Gastrocnemius medialis (tissue), 4 donors: Measurements from ENCODE around the gene MEF2C. TPM values are rescaled to one million over a fixed set of nuclear protein-coding genes. Genes with fewer than 3 reads are reported as not detected.

ENCODE experiments used
- ATAC-seq, 2 donors: fragments of 150-250 bp; one replicate each; pipeline ENCODE4 v1.9.1; 2016
- DNase-seq, 2 donors: peaks; one replicate each; pipeline ENCODE4 v3.0.0-alpha.2; 2019
- H3K27ac ChIP-seq, 4 donors: fragments of 200-600 bp; sonication (generic); 1 replicate in 1 of 4; 2 replicates in 3 of 4; pipeline ENCODE4 v1.5.1; 2016 to 2018; ENCODE audit warnings: mild to moderate bottlenecking in 2 of 4, moderate library complexity in 1 of 4
- H3K27me3 ChIP-seq, 3 donors: fragments of 200-600 bp; sonication (generic) in 2 of 3; 1 replicate in 1 of 3; 2 replicates in 2 of 3; pipeline versions ENCODE4 v1.5.1 to v1.6.0; 2016 to 2019; ENCODE audit warnings: mild to moderate bottlenecking in 1 of 3, moderate library complexity in 1 of 3
- H3K36me3 ChIP-seq, 2 donors: fragments of 200-600 bp; sonication (generic) in 1 of 2; one replicate each; pipeline ENCODE4 v1.5.1; 2017 to 2018
- H3K4me1 ChIP-seq, 2 donors: fragments of 200-600 bp; sonication (generic) in 1 of 2; one replicate each; pipeline ENCODE4 v1.5.1; 2016 to 2017; ENCODE audit warnings: mild to moderate bottlenecking in 2 of 2
- H3K4me3 ChIP-seq, 4 donors: fragments of 200-600 bp; sonication (generic) in 3 of 4; 1 replicate in 1 of 4; 2 replicates in 3 of 4; pipeline ENCODE4 v1.5.1; 2016 to 2019; ENCODE audit warnings: mild to moderate bottlenecking in 2 of 4
- H3K9me3 ChIP-seq, 3 donors: fragments of 200-600 bp; sonication (generic) in 2 of 3; 1 replicate in 1 of 3; 2 replicates in 2 of 3; pipeline ENCODE4 v1.5.1; 2016 to 2019
- CTCF ChIP-seq, 5 experiments: fragments of 450-650 bp in 3 of 5; fragments of 200-600 bp in 2 of 5; sonication (generic) in 2 of 5; IDR thresholded peaks in 4 of 5; conservative IDR thresholded peaks in 1 of 5; 1 replicate in 4 of 5; 2 replicates in 1 of 5; pipeline ENCODE4 v1.5.1; 2016 to 2019; ENCODE audit warnings: antibody characterized with exemption in 5 of 5, mild to moderate bottlenecking in 3 of 5, moderate library complexity in 3 of 5
- POLR2A ChIP-seq, 2 donors: fragments of 450-650 bp; IDR thresholded peaks; one replicate each; pipeline ENCODE4 v1.6.1; 2017; ENCODE audit warnings: antibody characterized with exemption in 2 of 2, mild to moderate bottlenecking in 2 of 2, moderate library complexity in 2 of 2
- in situ Hi-C, 4 donors: fragments of 200-750 bp; cut with MboI; loops; one replicate each; pipeline versions ENCODE4 v1.15.0 to v1.8.0; 2017; ENCODE audit warnings: low sequenced_read_pairs in 4 of 4
- intact Hi-C: fragments of 100-400 bp; cut with DNase I; formaldehyde crosslinking; loops from one replicate; pipeline ENCODE4 v1.15.1; 2023; ENCODE audit warnings: low total_unique reads
- total RNA-seq, 4 donors: library from RNA; depleted of rRNA; stranded (reverse); fragments of >200 nt; gene quantifications; one replicate each; pipeline versions ENCODE4 v1.1.0 to v1.2.3, GENCODE V29; 2016

The MEF2C gene
- total RNA-seq, 4 donors from 2014 or later = 63.8 to 192 (median 128) TPM

- intact Hi-C loops = no loop called here
- no peak overlapping the region for H3K4me3 ChIP-seq
- no peak for TF ChIP-seq CTCF (IDR thresholded peaks at IDR 0.05 in 4 of 5, conservative IDR thresholded peaks at IDR 0.05 in 1 of 5)
- no peak for TF ChIP-seq POLR2A (IDR thresholded peaks at IDR 0.05)
These were observed 211.2 kb downstream of the MEF2C start for GRCh38 chr5:88671505-88672499.

GRCh38 chr5:88671106-88671504, 211.9 kb downstream of the MEF2C start:
- intact Hi-C loops (no loop called here), in situ Hi-C loops (loop anchor here in 2 of 4 donors (10.0 kb wide), 2 partner anchors 526 to 896 kb away; no protein-coding TSS in a partner anchor)
- no peak for DNase-seq
- Histone ChIP-seq H3K4me3 (no peak overlapping the region), H3K4me1 (peaks cover 14 to 22% of the 10 kb centered on the region in 2 donors), H3K27me3 (peaks cover 100% of the 10 kb centered on the region in 3 donors), H3K9me3 (no peaks in the 10 kb centered on the region), H3K36me3 (no peaks in the 10 kb centered on the region), H3K27ac (no peak overlapping the region)
- TF ChIP-seq POLR2A (IDR thresholded peaks at IDR 0.05) = no peak
- TF ChIP-seq CTCF (IDR thresholded peaks at IDR 0.05 in 4 of 5, conservative IDR thresholded peaks at IDR 0.05 in 1 of 5) = no peak
- no peak for ATAC-seq

More at GRCh38 chr5:88671505-88672499, 211.2 kb downstream of the MEF2C start:
- H3K27ac ChIP-seq = no peak overlapping the region
- DNase-seq = no peak
- H3K36me3 ChIP-seq = no peaks in the 10 kb centered on the region
- in situ Hi-C loops = loop anchor here in 2 of 4 donors (10.0 kb wide), 2 partner anchors 527 to 897 kb away; no protein-coding TSS in a partner anchor
- H3K9me3 ChIP-seq = no peaks in the 10 kb centered on the region
- H3K4me1 ChIP-seq = peaks cover 14 to 21% of the 10 kb centered on the region in 2 donors
- peaks cover 99 to 100% (median 99%) of the 10 kb centered on the region in 3 donors for H3K27me3 ChIP-seq
- no peak for ATAC-seq

GRCh38 chr5:88670461-88670860, 212.5 kb downstream of the MEF2C start:
- ATAC-seq (no peak), DNase-seq (no peak)
- Histone ChIP-seq H3K27me3 (peaks cover 100% of the 10 kb centered on the region in 3 donors), H3K4me3 (no peak overlapping the region), H3K36me3 (no peaks in the 10 kb centered on the region), H3K4me1 (peaks cover 12 to 22% of the 10 kb centered on the region in 2 donors), H3K27ac (no peak overlapping the region), H3K9me3 (no peaks in the 10 kb centered on the region)
- intact Hi-C loops (no loop called here), in situ Hi-C loops (loop anchor here in 2 of 4 donors (10.0 kb wide), 2 partner anchors 526 to 896 kb away; no protein-coding TSS in a partner anchor)
- TF ChIP-seq CTCF (IDR thresholded peaks at IDR 0.05 in 4 of 5, conservative IDR thresholded peaks at IDR 0.05 in 1 of 5) = no peak
- no peak for TF ChIP-seq POLR2A (IDR thresholded peaks at IDR 0.05)

GRCh38 chr5:88669371-88670050, 213.5 kb downstream of the MEF2C start:
- DNase-seq (no peak), ATAC-seq (no peak)
- Histone ChIP-seq H3K27me3 (peaks cover 100% of the 10 kb centered on the region in 3 donors), H3K4me3 (no peak overlapping the region), H3K9me3 (no peaks in the 10 kb centered on the region), H3K36me3 (no peaks in the 10 kb centered on the region), H3K27ac (no peak overlapping the region), H3K4me1 (peaks cover 3 to 14% of the 10 kb centered on the region in 2 donors)
- no peak for TF ChIP-seq POLR2A (IDR thresholded peaks at IDR 0.05)
- TF ChIP-seq CTCF (IDR thresholded peaks at IDR 0.05 in 4 of 5, conservative IDR thresholded peaks at IDR 0.05 in 1 of 5) = no peak
- in situ Hi-C loops (loop anchor here in 2 of 4 donors (10.0 kb wide), 2 partner anchors 525 to 895 kb away; no protein-coding TSS in a partner anchor), intact Hi-C loops (loop anchor here (10.0 kb wide), 1 partner anchor 765 kb away; no protein-coding TSS in a partner anchor)
